Astrocyte of the cerebellum (primary cell): ENCODE data around the gene ZFR2.

Experiments used
- DNase-seq: peaks from one replicate; pipeline ENCODE4 v3.0.0-alpha.2; 2011; ENCODE audit warnings: low read depth
- H3K4me3 ChIP-seq: 2 replicates; pipeline ENCODE4 v1.5.1; 2011; ENCODE audit warnings: mild to moderate bottlenecking, low read depth, low read length, moderate library complexity
- in situ Hi-C: cut with HindIII; loops from 2 replicates; pipeline ENCODE4 v1.10.0; 2017; ENCODE audit warnings: low sequenced_read_pairs
- TF ChIP-seq, protein P1 (sequence below): IDR thresholded peaks from 2 replicates; pipeline ENCODE4 v1.5.1; 2012; ENCODE audit warnings: low read length, low read depth, moderate library complexity, mild to moderate bottlenecking; ENCODE audit errors: missing control alignments

ZFR2 gene

GRCh38 chr19:3782330-3782729 lies 86.5 kb downstream of the ZFR2 start:
- DNase-seq, result no peak
- no peak overlapping the region for H3K4me3 ChIP-seq
- TF ChIP-seq, protein P1, sequence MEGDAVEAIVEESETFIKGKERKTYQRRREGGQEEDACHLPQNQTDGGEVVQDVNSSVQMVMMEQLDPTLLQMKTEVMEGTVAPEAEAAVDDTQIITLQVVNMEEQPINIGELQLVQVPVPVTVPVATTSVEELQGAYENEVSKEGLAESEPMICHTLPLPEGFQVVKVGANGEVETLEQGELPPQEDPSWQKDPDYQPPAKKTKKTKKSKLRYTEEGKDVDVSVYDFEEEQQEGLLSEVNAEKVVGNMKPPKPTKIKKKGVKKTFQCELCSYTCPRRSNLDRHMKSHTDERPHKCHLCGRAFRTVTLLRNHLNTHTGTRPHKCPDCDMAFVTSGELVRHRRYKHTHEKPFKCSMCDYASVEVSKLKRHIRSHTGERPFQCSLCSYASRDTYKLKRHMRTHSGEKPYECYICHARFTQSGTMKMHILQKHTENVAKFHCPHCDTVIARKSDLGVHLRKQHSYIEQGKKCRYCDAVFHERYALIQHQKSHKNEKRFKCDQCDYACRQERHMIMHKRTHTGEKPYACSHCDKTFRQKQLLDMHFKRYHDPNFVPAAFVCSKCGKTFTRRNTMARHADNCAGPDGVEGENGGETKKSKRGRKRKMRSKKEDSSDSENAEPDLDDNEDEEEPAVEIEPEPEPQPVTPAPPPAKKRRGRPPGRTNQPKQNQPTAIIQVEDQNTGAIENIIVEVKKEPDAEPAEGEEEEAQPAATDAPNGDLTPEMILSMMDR, result no peak
- in situ Hi-C loops, result no loop called here

DNA sequence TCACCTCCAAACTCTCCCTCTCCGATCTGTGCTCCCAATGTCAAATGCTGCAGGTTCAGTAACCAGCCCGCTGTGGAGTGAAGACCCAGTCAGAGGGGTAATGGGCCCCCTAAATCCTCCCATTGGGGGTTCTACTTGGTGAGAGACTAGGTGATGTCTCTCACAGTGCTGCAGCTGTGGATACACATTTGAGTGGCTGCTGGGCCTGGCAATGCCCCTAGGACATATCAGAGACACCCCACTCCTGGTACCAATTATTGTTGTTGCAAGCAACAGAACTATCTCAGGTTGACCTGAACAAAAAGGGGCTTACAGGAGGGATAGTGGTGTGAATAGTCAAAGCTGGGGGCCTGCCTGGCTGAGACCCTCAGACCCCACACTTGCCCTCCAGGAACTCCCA lies 87.2 kb downstream of the ZFR2 start:
- DNase-seq, result no peak
- no peak overlapping the region for H3K4me3 ChIP-seq
- TF ChIP-seq, protein P1, result no peak
- in situ Hi-C loops, result no loop called here

DNA sequence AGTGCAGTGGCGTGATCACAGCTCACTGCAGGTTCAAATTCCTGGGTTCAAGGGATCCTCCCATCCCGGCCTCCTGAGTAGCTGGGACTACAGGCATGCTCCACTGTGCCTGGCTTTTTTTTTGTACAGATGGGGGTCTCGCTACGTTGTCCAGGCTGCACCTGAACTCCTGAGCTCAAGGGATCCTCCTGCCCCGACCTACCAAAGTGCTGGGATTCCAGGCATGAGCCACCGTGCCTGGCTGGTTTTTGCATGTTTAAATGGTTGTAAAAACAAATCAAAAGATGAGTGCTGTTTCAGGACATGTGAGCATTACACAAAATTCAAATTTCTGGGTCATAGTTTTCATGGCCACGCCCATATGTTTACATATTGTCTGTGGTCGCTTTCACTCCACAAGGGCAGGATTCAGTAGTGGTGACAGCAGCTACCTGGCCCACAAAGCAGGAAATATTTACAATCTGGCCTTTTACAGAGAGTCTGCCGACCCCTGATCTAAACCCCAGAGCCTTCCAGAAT lies 88.0 kb downstream of the ZFR2 start:
- DNase-seq, result no peak
- in situ Hi-C loops, result no loop called here
- TF ChIP-seq, protein P1, result no peak
- no peak overlapping the region for H3K4me3 ChIP-seq

GRCh38 chr19:3778899-3779723 lies 89.7 kb downstream of the ZFR2 start:
- in situ Hi-C loops, result no loop called here
- TF ChIP-seq, protein P1, result no peak
- H3K4me3 ChIP-seq, result no peak overlapping the region
- DNase-seq, result no peak

- H3K4me3 ChIP-seq, result no peak overlapping the region
- DNase-seq, result no peak
- TF ChIP-seq, protein P1, result no peak
- in situ Hi-C loops, result no loop called here
These were observed 90.6 kb downstream of the ZFR2 start for GRCh38 chr19:3778104-3778867.

- DNase-seq, result no peak
- H3K4me3 ChIP-seq, result no peak overlapping the region
- in situ Hi-C loops, result no loop called here
- TF ChIP-seq, protein P1, result no peak
These were observed 92.3 kb downstream of the ZFR2 start for GRCh38 chr19:3776479-3777040.
